Cardiac fibroblast (primary cell): Measurements from ENCODE around the gene ZNRD2.

ENCODE experiments used
- DNase-seq, 2 donors: peaks; one replicate each; pipeline versions ENCODE4 v3.0.0 to v3.0.0-alpha.2; 2010; ENCODE audit warnings: low read depth in 2 of 2
- H3K4me3 ChIP-seq, 2 donors: replicated peaks in 1 of 2; 1 replicate in 1 of 2; 2 replicates in 1 of 2; pipeline ENCODE4 v1.5.1; 2011; ENCODE audit warnings: low read depth in 2 of 2, low read length in 2 of 2, mild to moderate bottlenecking in 2 of 2, moderate library complexity in 1 of 2
- TF ChIP-seq, protein P1 (sequence below): IDR thresholded peaks from one replicate; pipeline ENCODE4 v1.5.1; 2011; ENCODE audit warnings: low read depth, mild to moderate bottlenecking, low read length, inconsistent platforms

ZNRD2 gene

GRCh38 chr11:65585396-65586246 is 15.3 kb downstream of the ZNRD2 start:
- no peak overlapping the region for H3K4me3 ChIP-seq
- TF ChIP-seq, protein P1, sequence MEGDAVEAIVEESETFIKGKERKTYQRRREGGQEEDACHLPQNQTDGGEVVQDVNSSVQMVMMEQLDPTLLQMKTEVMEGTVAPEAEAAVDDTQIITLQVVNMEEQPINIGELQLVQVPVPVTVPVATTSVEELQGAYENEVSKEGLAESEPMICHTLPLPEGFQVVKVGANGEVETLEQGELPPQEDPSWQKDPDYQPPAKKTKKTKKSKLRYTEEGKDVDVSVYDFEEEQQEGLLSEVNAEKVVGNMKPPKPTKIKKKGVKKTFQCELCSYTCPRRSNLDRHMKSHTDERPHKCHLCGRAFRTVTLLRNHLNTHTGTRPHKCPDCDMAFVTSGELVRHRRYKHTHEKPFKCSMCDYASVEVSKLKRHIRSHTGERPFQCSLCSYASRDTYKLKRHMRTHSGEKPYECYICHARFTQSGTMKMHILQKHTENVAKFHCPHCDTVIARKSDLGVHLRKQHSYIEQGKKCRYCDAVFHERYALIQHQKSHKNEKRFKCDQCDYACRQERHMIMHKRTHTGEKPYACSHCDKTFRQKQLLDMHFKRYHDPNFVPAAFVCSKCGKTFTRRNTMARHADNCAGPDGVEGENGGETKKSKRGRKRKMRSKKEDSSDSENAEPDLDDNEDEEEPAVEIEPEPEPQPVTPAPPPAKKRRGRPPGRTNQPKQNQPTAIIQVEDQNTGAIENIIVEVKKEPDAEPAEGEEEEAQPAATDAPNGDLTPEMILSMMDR = no peak
- DNase-seq = no peak

DNA sequence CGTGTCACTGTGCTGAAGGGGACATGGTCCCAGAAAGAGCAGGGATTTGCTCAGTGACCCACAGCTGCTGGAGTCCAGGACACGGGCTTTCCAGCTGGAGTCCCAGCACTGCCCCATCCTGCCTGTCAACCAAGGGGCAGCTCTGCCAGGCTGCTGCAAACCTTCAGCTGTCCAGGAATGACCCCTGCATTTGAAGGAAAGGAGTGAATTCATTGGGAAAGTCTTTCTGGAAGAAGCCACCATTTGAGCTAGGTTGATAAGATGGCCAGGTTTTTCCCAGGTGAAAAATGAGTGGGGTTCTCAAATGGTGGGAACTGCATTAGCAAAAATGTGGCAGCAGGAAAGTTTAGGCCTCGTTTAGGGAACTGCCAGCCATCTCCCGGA is 16.0 kb downstream of the ZNRD2 start:
- TF ChIP-seq, protein P1 = no peak
- DNase-seq = no peak
- no peak overlapping the region for H3K4me3 ChIP-seq

GRCh38 chr11:65586676-65587075 is 16.4 kb downstream of the ZNRD2 start:
- no peak overlapping the region for H3K4me3 ChIP-seq
- TF ChIP-seq, protein P1 = no peak
- peak; percentile 21 to 79 for DNase-seq

DNA sequence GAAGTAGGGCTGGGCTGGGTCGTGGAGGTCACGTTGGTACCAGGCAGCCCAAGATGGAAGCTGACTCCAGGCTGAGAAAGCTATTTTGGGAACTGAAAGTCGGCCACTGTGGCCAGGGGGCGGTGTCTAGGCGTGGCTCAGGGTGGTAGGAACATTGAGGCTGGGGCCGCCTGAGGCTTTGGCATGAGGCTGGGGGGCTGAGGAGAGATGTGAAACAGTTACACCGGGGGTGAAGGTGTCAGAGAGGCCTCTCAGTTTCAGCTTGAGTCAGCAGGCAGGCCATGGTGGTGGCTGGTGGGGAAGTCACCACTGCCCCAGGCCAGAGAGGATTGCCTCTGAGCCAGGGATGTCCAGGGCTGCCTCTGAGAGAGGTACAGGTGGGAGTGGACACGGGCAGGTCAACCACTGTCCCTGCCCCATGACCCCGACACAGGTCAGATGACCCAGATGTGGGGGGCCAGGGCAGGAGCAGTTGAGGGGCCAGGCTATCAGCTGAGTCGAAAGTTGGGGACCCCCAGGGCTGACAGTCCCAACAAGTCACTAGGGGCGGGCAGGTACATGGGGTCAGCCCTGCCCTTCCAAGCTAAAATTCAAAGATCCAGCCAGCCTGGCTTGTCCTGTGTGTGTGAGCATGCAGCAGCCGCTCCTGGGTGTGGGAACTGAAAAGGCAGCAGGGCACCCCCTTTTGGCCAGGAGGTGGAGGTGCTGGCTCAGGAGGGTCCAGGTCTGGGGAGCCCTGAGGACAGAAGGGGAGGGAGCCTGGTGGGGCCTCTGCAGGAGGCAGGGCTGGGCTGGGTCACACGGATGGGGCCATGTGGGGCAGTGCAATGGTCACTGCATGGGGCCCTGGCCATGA is 18.1 kb downstream of the ZNRD2 start:
- no peak overlapping the region for H3K4me3 ChIP-seq
- TF ChIP-seq, protein P1 = peak; percentile 62
- DNase-seq = peak; percentile 62 to 73

DNA sequence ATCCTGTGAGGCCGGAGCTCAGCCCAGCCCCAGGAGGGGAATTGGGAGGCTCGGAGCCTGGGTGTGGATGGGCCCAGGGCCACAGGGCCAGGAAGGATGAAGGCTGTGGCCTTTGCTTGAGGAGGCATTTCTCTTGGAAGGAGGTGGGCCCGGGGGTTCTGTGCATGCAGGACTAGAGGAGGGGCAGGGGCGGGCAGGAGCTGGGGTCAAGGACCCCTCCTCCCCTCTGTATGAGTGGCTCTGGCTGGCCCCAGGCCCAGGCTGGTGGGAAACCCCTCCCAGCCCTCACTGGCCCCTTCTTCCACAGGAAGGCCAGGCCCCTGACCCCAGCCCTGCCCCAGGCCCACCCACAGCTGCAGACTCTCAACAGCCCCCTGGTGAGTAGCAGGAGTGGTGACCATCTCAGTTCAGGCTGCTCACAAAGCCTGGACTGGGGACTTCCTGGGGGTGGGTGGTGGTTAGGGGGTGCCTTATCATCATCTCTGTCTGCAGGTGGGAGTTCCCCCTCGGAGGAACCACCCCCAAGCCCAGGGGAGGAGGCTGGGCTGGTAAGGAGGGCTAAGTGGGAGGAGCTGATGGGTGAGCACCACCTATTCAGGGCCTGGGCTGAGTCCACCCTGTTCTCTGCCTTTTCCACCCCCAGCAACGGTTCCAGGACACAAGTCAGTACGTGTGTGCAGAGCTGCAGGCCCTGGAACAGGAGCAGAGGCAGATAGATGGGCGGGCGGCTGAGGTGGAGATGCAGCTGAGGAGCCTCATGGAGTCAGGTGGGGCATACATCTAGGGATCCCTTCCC is 19.4 kb downstream of the ZNRD2 start:
- H3K4me3 ChIP-seq = no peak overlapping the region
- DNase-seq = no peak
- TF ChIP-seq, protein P1 = no peak

DNA sequence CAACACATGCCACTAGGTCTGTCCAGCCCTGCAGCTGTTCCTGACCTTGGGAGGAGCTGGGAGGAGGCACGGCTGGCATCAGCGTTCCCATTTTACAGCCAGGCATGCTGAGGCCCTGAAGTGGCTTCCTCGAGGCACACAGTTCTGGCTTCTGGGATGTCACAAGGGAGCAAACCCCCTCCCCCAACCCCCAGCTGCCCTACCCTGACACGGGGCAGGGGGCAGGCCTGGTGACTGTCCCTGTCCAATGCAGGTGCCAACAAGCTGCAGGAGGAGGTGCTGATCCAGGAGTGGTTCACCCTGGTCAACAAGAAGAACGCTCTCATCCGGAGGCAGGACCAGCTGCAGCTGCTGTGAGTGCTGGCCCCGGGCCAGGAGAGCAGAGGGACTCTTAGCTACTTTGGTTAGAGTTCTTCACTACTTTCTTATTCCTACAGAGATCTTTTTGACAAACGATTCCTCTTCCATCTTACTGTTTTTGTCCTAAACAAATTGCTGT is 20.0 kb downstream of the ZNRD2 start:
- peak; percentile 31 to 47 for DNase-seq
- H3K4me3 ChIP-seq = no peak overlapping the region
- TF ChIP-seq, protein P1 = no peak
